Raji (cell line): ENCODE data around the gene PITPNM1.

Experiments
- POLR2A ChIP-seq: IDR thresholded peaks from 2 replicates; pipeline ENCODE4 v1.6.1; 2011; ENCODE audit warnings: low read depth, low read length, control low read depth; ENCODE audit not compliant: insufficient read depth

Gene PITPNM1

GRCh38 chr11:67451658-67451976 lies 53.5 kb downstream of the PITPNM1 start:
- TF ChIP-seq POLR2A, result no peak

DNA sequence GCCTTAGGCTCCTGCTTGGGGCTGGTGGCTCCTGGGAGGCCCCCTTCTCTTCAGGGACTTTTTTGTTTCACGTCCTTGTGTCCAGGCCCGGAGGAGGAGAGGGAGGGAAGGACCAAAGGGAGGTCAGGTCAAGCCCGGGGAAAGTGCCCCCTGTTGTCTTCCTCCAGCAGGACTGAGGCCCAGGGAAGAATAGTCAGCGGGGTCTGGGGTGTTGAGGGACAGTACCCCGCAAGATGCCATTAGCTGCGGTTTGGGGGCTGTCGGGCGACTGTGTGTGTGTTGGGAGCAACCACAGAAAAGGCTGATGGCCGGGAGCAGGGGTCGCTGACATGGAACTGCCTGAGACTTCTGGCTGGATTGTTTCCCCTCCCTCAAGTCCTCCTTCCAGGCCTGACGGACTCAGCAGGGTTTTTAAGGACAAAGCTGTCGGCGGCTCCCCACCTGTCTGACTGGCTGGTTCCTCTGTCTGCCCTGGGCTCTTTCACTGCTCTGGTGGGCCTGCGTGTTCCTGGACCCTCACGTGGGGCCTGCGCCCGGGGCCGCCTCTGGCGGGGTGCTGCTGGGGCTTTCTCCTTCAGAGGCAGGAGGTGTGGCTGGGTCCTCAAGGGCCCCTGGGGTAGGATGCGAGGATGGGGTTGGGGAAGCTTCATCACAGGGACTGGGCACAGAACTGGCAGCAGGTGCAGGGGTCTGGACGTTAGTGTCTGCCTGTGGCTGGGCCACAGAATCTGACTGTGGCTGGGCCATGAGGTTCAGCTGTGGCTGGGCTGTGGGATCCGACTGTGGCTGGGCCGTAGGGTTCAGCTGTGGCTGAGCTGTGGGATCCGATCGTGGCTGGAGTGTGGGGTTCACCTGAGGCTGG lies 54.1 kb downstream of the PITPNM1 start:
- no peak for TF ChIP-seq POLR2A

DNA sequence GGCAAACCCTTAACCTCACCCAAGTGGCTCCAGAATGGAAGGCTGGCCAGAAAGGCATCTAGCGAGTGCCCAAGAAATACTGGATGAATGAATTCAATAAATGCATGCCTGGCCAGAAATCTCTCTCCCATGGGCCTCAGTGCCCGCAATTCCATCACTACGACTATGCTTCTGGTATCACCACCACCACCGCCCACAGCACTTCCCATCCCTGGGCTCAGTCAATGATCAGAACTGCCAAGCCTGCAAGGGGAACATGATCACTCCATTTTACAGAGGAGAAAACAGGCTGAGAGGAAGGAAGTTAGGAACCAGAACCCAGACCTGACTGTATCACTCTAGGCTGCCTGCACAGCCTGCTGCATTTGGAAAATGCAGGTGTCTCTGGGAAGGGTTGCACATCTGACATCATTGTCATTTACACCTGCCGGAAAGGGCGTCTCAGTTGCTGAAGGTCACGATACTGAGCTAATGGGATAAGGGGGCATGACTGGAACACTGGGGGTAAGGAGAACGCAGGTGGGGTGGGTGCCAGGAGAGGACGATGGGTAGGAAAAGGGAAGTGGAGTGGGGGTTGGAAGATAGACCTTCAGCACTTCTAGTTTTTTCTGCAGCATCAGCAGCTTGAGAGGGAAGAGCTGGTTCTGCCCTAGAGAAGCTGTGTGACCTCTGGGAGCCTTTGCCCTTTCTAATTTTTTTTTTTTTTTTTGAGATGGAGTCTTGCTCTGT lies 55.9 kb downstream of the PITPNM1 start:
- TF ChIP-seq POLR2A, result no peak

GRCh38 chr11:67448220-67448609 lies 56.9 kb downstream of the PITPNM1 start:
- TF ChIP-seq POLR2A, result no peak

- no peak; the same call in 1 of the 2 replicates for TF ChIP-seq POLR2A
These were observed 59.6 kb downstream of the PITPNM1 start for GRCh38 chr11:67445515-67445914.

DNA sequence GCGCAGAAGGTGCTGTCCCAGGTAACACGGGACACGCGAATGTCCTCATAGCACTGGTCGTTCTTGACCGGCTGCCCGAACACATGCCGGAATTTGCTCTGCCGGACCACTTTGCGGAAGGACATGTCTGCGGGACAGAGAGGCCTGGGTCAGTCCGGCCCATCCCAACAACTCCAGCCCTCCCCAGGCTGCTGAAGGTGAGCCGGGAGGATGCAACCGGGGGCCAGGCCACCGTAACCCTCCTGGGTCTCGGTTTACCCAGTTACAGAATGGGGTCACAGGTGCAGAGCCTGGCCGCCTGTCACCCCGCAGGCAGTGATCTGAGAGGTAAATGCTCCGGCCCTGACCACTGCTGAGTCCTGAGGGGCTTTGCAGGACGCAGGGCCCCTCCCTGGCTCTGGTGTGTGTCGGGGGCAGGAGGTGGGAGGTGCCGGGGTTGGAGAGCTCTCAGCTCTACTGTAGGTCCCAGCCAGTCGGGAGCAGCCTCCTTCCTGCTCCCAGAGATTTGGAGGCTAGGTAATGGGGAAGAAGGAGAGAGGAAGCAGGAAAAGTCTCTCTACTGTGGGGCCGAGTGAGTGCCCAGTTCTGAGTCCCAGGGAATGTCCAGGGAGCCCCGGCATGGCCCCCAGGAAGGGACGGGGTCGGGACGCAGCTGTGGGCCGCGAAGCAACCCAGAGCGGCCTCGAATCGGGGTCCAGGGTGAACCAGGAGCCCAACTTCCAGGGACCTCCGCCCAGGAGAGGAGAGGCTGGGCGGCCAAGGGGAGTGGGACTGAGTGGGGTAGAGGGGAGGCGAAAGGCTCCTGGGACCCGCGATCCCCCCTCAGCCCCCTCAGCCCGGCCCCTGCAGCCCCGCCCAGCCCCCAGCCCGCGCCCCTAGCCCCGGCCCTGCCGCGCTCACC lies 62.4 kb downstream of the PITPNM1 start:
- TF ChIP-seq POLR2A, result no peak
